ENCODE results near the gene ZNF408.

The ZNF408 gene

GRCh38 chr11:46722566-46723358 is 21.9 kb downstream of the ZNF408 start:
- H3K4me3 ChIP-seq (ENCODE audit: low read depth, low read length) = no peak overlapping the region
- no peak for DNase-seq (ENCODE audit: low read depth)

GRCh38 chr11:46723359-46723680 is 22.5 kb downstream of the ZNF408 start:
- H3K4me3 ChIP-seq (ENCODE audit: low read depth, low read length) = no peak overlapping the region

GRCh38 chr11:46724088-46724487 is 23.3 kb downstream of the ZNF408 start:
- no peak for DNase-seq (ENCODE audit: low read depth)
- H3K4me3 ChIP-seq (ENCODE audit: low read depth, low read length) = no peak overlapping the region

More at GRCh38 chr11:46723359-46723680, 22.5 kb downstream of the ZNF408 start:
- DNase-seq (ENCODE audit: low read depth) = no peak

- DNase-seq (ENCODE audit: low read depth) = no peak
- no peak overlapping the region for H3K4me3 ChIP-seq (ENCODE audit: low read depth, low read length)
Observed at GRCh38 chr11:46725338-46726205, 24.7 kb downstream of the ZNF408 start.

DNA sequence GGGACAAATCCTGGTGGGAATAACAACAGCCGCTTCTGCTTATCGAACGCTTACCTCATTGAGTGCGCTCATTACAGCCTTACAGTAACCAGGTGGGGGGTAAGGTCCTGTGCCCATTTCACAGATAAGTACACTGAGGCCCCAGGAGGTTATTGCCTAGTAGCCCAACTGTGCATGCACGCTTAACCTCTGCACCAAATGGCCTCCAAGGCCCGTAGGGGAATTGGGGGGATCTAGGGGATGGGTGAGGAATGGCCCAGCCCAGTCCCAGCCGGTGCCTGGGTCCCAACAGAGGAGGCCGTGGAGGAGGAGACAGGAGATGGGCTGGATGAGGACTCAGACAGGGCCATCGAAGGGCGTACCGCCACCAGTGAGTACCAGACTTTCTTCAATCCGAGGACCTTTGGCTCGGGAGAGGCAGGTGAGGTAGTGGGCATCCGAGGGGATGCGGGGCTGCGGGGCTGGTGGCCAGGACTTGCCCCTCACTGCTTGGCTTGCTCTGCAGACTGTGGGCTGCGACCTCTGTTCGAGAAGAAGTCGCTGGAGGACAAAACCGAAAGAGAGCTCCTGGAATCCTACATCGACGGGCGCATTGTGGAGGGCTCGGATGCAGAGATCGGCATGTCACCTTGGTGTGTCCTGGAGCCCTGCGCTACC is 25.5 kb downstream of the ZNF408 start:
- no peak overlapping the region for H3K4me3 ChIP-seq (ENCODE audit: low read depth, low read length)
- no peak for DNase-seq (ENCODE audit: low read depth)

- DNase-seq (ENCODE audit: low read depth) = no peak
- no peak overlapping the region for H3K4me3 ChIP-seq (ENCODE audit: low read depth, low read length)
Observed at GRCh38 chr11:46727952-46728658, 27.3 kb downstream of the ZNF408 start.

DNA sequence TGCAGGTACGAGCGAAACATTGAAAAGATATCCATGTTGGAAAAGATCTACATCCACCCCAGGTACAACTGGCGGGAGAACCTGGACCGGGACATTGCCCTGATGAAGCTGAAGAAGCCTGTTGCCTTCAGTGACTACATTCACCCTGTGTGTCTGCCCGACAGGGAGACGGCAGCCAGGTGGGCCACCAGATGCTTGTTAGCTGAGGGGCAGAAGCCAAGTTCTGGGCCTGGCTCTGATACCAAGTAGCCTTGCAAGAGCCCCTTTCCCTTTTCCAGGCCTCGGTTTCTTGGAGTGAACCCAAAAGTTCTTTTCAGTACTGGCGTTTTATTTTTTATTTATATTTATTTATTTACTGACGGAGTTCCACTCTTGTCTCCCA is 27.8 kb downstream of the ZNF408 start:
- no peak overlapping the region for H3K4me3 ChIP-seq (ENCODE audit: low read depth, low read length)
- no peak for DNase-seq (ENCODE audit: low read depth)

DNA sequence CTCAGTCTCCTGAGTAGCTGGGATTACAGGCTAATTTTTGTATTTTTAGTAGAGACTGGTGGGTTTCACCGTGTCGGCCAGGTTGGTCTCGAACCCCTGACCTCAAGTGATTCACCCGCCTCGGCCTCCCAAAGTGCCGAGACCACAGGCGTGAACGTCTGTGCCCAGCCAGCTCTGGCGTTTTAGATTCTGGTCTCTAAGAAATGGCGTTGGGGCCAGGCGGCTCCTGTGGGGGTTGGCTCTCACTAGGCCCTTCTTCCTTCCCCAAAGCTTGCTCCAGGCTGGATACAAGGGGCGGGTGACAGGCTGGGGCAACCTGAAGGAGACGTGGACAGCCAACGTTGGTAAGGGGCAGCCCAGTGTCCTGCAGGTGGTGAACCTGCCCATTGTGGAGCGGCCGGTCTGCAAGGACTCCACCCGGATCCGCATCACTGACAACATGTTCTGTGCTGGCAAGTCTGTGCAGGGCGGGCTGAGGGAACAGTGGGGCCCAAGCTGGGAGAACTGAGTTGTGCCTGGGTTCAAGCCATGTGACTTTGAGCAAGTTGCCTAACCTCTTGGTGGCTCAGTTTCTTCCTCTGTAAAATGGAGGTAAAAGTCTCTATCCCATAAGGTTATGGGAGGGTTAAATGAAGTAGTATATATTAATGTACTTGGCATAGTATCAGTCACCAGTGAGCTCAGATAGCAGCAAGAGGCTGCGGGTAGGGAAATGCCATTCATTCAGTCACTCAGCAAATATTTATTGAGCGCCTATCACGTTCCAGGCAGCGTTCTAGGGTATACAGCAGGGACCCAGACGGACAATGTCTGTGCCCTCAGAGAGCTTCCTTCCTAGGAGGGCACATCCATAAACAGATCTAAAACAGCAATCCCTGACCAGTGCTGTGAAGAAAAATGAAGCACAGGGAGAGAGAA is 28.5 kb downstream of the ZNF408 start:
- DNase-seq (ENCODE audit: low read depth) = no peak
- no peak overlapping the region for H3K4me3 ChIP-seq (ENCODE audit: low read depth, low read length)

DNA sequence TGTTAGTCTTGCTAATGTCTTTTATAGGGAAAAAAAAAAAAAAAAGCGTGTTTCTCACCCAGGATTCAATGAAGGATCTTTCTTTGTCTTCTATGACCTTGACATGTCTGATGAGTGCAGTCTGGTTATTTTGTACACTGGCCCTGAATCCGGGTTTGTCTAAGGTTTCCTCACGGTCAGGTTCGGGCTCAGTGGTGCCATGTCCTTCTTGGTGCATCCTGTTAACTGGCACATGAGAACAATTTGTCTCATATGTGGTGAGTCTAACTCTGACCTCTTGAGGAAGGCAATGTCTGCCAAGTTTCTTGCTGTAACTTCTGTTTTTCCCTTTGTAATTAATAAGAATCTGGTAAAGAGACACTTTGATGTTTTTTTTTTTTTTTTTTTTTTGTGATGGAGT is 30.7 kb downstream of the ZNF408 start:
- no peak for DNase-seq (ENCODE audit: low read depth)
- no peak overlapping the region for H3K4me3 ChIP-seq (ENCODE audit: low read depth, low read length)

DNA sequence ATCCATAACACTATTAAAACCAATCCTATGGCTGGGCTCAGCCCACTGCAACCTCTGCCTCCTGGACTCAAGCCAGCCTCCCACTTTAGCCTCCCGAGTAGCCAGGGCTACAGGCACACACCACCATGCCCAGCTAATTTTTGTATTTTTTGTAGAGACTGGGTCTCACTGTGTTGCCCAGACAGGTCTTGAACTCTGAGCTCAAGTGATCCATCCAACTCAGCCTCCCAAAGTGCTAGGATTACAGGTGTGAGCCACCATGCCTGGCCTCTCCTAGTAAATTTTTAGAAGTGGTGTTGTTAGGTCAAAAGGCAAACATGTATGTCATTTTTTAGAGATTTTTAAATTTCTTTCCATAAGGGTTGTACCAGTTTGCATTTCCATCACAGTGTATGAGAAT is 32.4 kb downstream of the ZNF408 start:
- no peak for DNase-seq (ENCODE audit: low read depth)
- H3K4me3 ChIP-seq (ENCODE audit: low read depth, low read length) = no peak overlapping the region

GRCh38 chr11:46736146-46736545 is 35.3 kb downstream of the ZNF408 start:
- DNase-seq (ENCODE audit: low read depth) = no peak
- H3K4me3 ChIP-seq (ENCODE audit: low read depth, low read length) = no peak overlapping the region

DNA sequence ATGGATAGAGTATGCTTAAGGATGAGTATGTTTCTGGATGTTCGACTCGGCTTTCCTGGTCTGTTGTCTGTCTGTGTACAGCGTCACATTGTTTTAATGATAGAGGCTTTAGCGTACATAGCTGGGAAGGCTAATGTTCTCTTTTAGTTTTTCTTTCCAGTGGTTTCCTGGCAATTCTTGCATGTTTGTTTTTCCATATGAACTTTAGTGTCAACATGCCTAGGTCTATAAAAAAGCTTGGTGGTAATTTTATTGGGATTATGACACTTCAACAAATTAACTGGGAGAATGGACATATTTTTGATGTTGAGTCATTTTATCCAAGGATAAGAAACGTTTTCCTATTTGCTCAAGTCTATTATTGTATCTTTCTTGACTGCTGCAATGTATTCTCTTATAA is 35.8 kb downstream of the ZNF408 start:
- DNase-seq (ENCODE audit: low read depth) = no peak
- H3K4me3 ChIP-seq (ENCODE audit: low read depth, low read length) = no peak overlapping the region

GRCh38 chr11:46737699-46738098 is 36.9 kb downstream of the ZNF408 start:
- no peak overlapping the region for H3K4me3 ChIP-seq (ENCODE audit: low read depth, low read length)
- no peak for DNase-seq (ENCODE audit: low read depth)

DNA sequence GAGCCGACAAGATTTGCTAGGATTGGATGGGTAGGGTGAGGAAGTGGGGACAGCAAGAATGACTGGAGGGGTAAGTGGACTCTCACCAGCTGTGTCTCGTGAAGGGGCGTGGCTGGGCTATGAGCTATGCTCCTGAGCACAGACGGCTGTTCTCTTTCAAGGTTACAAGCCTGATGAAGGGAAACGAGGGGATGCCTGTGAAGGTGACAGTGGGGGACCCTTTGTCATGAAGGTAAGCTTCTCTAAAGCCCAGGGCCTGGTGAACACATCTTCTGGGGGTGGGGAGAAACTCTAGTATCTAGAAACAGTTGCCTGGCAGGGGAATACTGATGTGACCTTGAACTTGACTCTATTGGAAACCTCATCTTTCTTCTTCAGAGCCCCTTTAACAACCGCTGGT is 38.1 kb downstream of the ZNF408 start:
- no peak for DNase-seq (ENCODE audit: low read depth)
- no peak overlapping the region for H3K4me3 ChIP-seq (ENCODE audit: low read depth, low read length)

DNA sequence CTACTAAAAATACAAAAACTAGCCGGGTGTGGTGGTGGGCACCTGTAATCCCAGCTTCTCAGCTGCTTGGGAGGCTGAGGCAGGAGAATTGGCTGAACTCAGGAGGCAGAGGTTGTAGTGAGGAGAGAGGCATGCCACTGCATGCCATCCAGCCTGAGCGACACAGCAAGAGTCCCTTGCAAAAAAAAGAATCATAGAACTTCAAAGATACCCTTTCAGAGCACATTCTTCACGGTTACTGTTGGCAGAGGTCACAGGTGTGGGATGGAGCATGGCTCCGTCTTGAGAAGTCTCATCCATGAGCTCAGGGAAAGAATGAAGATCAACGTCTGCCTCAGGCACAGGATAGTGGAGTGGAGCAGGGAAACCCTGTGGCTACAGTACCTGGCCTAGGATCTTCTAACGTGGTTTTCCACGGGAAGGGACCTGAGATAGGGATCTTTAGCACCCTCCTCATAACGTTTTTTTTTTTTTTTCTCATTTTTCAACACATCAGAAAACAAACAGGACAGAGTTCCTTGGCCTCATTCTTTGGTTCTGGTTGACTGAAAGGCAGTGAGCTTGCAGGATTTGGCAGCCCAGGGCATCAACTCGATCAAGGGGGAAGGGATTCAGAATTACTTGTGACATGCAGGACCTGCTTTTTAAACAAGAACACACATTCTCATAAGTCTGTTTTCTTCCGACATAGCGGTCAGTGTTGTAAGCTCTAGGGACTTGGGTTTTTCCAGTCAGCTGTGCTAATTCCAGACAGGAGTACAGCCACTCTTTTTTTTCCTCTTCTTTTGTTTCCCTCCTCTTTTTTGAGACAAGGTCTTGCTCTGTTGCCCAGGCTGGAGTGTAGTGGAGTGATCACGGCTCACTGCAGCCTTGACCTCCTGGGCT is 41.0 kb downstream of the ZNF408 start:
- no peak overlapping the region for H3K4me3 ChIP-seq (ENCODE audit: low read depth, low read length)
- DNase-seq (ENCODE audit: low read depth) = no peak

- no peak for DNase-seq (ENCODE audit: low read depth)
- H3K4me3 ChIP-seq (ENCODE audit: low read depth, low read length) = no peak overlapping the region
Observed at GRCh38 chr11:46743043-46743442, 42.2 kb downstream of the ZNF408 start.

DNA sequence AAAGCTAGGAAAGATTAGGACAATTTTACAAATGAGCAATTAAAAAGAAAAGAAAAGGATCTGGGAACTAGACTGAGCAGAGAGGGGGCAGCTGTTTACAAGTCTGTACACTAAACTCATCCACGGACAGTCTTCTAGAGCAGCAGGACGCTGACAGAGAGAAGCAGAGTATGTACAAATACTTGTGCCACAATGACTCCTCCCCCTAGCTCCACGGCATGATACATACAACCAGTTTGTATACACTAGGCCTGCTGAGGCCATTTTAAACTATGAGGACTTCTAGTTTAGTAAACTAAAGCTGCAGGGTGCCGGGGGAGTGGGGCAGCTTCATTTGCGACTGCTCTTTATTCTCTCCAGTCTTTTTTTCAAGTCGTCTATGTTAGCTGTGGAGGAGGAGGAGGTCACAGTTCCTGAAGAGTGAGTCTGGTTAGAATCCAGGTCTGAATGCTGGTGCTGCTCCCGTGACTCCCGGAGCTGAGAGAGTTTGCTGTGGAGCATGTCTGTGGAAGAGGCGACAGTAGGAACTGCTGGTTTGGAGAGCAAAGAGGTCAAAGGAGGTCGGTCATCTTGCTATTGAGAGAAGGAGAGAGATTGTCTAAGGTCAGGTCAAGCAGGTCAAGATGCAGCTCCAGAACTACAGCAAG is 43.0 kb downstream of the ZNF408 start:
- DNase-seq (ENCODE audit: low read depth) = no peak
- no peak overlapping the region for H3K4me3 ChIP-seq (ENCODE audit: low read depth, low read length)

Measured in skeletal muscle cell (primary cell).